ENCODE data around the gene CTTNBP2. TPM values are rescaled to one million over a fixed set of nuclear protein-coding genes. Genes with fewer than 3 reads are reported as not detected.

CTTNBP2 gene
- total RNA-seq, 1 donor from 2014 or later: 3.9 TPM

GRCh38 chr7:117871401-117871777 lies 1.9 kb downstream of the CTTNBP2 start:
- no peak for DNase-seq (ENCODE audit: extremely low read depth, low read depth, low spot score)

DNA sequence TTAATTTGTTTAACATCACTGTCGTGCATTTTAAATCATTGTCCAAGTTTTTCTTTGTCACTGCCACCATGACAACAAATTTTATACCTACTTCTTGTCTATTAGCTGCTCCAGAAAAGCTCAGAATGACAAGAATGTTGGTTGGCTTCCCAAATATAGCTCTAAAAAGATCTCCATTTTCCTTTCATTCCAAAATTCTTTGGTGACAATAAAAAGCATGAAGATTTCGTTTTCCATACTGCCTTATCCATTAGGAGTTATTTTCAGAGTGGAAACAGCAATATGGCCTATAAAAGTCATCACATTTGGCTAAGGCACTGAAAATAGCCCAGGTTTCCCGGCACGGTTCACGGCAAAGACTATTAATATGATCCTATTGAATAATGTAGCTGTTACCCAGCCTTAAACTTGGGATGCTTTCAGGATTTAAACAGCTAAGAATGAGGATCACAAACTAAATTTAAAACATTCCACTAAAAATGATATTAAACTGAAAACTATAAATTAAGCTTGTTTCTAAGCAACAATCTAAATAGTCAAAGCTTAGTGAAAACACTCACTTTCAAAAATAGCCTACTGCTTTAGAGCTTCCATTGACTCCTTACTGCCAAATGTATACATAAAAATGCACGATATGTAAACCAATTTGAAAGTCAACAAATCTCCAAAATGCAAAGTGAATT lies 2.7 kb downstream of the CTTNBP2 start:
- DNase-seq (ENCODE audit: extremely low read depth, low read depth, low spot score): no peak

DNA sequence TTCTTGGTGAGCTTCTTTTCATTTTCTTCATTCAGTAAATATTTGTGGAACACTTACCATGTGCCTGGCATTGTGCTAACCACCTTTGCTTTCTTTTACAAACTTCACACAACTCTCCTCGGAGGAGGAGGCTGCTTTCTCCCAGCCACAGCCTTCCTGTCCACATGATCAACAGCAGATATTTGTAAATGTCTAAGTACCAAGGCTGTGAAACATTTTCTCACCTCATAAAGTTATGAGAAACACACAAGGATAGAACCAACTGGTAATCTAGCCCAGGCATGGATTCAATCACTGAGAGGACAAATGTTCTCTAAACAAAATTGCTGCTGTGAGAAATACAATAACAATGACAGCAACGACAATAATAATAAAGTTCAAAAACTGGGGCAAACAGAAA lies 3.9 kb downstream of the CTTNBP2 start:
- DNase-seq (ENCODE audit: extremely low read depth, low read depth, low spot score): no peak

- DNase-seq (ENCODE audit: extremely low read depth, low read depth, low spot score): no peak
Measured at GRCh38 chr7:117863618-117864017, 9.6 kb downstream of the CTTNBP2 start.

DNA sequence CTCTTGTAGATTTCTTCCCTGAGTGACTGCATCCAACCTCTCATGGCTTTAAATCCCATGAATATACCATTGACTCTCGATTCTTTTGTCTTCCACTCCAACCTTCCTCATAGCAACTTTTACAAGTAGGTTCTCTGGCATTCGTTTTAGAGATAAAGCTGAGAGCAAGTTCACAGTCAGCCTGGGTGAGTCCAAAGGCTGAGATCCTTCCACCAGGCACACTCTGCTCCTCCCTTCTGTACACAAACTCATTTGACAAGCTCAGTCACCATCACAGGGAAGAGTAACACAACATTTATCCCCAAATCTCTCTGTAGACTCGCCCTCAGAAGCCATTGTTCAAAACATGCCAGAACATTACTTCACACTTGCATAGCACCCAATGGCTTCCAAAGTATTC lies 10.9 kb downstream of the CTTNBP2 start:
- no peak for DNase-seq (ENCODE audit: extremely low read depth, low read depth, low spot score)

DNA sequence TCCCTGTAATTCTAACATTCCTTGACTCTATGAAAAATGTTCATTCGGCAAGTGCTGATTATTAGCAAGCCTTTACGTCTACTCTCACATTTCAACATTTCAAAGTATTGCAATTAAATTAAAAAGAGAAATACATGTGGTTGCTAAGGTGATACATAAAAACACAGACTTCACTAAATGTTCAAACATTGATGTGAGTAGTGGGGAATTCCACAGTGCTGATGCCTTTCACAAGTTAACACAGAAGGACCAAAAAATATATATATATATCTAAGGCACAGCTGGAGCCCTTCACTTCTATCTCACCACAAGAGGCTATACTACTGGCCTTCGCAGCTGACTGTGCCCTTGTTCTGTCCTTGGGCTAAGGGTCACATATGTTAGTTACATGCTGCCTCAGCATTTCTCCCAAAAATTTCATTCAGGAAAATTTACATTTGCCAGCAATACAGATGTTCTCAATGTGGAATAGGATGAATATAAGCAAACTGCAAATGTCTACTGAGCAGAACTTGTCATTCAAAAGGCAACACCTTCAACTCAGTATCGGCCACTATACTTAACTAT lies 13.9 kb downstream of the CTTNBP2 start:
- no peak for DNase-seq (ENCODE audit: extremely low read depth, low read depth, low spot score)

GRCh38 chr7:117858712-117859111 lies 14.5 kb downstream of the CTTNBP2 start:
- DNase-seq (ENCODE audit: extremely low read depth, low read depth, low spot score): no peak

- no peak for DNase-seq (ENCODE audit: extremely low read depth, low read depth, low spot score)
Measured at GRCh38 chr7:117857718-117858117, 15.5 kb downstream of the CTTNBP2 start.

GRCh38 chr7:117856196-117856595 lies 17.0 kb downstream of the CTTNBP2 start:
- DNase-seq (ENCODE audit: extremely low read depth, low read depth, low spot score): no peak

DNA sequence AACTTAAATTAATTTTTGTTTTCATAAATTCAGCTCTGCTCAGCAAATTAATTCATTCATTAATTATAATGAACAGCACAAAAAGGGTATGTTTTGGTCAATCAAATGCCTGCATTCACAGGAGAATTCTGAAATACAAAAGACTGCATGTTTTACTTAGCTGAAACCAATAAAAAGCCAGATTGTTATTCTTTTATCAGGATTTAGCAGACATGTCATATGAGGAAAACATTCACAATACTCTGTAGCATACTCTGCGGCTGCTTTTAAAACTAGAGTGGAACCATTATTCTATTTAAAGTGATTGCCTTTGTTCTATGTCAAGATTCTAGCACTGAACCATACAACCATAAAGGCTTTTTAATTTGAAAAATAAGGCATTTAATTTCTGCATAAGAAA lies 19.1 kb downstream of the CTTNBP2 start:
- DNase-seq (ENCODE audit: extremely low read depth, low read depth, low spot score): no peak

GRCh38 chr7:117848941-117849340 lies 24.3 kb downstream of the CTTNBP2 start:
- DNase-seq (ENCODE audit: extremely low read depth, low read depth, low spot score): no peak

DNA sequence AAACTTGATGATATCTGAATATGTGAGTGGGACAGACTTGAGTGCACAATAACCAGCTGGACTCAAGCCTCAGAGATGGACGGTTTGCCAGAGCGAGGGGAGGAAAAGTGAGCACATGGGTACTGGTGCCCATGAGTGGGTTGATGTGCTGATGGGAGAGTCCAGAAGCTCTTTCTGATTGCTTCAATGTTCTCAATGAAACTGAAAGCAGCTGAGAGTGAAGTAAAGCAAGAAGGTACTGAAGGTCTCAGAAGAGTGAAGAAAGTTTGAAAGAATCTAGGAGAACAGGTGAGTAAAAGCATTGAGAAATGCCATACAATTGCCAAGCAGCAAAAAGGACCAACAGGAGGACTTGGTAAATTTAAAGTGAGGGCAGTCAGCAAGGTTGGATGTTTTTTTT lies 28.6 kb downstream of the CTTNBP2 start:
- no peak for DNase-seq (ENCODE audit: extremely low read depth, low read depth, low spot score)

GRCh38 chr7:117841611-117842010 lies 31.6 kb downstream of the CTTNBP2 start:
- DNase-seq (ENCODE audit: extremely low read depth, low read depth, low spot score): no peak

DNA sequence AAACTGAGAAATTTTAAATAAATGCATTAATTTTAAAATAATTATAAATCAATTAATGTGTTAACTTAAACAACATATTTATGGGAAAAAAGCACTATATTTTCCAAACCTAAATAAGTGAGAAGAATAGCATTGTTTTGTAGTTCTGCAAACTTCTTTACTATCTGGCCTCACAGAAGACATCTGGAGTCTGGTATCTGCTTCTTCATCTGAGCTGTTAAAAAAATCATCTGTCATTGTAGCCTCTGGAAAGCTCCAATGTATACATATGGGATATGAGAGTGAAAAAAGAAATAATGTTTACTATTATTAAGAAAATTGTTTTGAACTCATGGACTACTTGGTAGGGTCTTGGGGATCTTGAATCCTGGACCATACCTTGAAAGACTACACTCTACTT lies 32.2 kb downstream of the CTTNBP2 start:
- no peak for DNase-seq (ENCODE audit: extremely low read depth, low read depth, low spot score)

- DNase-seq (ENCODE audit: extremely low read depth, low read depth, low spot score): no peak
Measured at GRCh38 chr7:117839507-117839906, 33.7 kb downstream of the CTTNBP2 start.

- no peak for DNase-seq (ENCODE audit: extremely low read depth, low read depth, low spot score)
Measured at GRCh38 chr7:117837841-117838240, 35.4 kb downstream of the CTTNBP2 start.

GRCh38 chr7:117835016-117835664 lies 38.1 kb downstream of the CTTNBP2 start:
- no peak for DNase-seq (ENCODE audit: extremely low read depth, low read depth, low spot score)

DNA sequence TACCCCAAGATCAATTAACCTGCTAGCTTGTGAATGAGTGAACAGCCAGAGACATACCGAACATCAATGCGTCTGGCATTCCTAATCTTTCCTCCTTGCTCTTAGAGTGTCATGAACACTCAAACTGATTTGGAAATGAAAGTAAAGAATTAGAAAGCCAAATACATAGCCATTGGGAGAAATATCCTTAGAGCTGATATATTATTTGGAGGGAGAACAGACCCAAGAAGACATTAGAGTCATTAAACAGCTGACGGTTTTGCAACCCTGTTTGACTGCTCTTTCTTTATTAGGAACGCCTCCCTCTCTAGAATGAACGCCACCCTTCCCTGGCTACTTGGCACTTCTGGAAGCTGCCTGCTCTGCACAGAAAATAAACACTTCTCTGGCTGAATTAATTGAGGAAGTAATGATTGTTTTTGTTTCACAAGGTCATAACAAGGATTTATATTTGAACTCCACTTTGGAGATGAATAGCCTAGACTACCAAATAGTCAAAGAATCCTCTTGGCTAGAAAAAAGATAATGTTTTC lies 42.8 kb downstream of the CTTNBP2 start:
- DNase-seq (ENCODE audit: extremely low read depth, low read depth, low spot score): no peak

DNA sequence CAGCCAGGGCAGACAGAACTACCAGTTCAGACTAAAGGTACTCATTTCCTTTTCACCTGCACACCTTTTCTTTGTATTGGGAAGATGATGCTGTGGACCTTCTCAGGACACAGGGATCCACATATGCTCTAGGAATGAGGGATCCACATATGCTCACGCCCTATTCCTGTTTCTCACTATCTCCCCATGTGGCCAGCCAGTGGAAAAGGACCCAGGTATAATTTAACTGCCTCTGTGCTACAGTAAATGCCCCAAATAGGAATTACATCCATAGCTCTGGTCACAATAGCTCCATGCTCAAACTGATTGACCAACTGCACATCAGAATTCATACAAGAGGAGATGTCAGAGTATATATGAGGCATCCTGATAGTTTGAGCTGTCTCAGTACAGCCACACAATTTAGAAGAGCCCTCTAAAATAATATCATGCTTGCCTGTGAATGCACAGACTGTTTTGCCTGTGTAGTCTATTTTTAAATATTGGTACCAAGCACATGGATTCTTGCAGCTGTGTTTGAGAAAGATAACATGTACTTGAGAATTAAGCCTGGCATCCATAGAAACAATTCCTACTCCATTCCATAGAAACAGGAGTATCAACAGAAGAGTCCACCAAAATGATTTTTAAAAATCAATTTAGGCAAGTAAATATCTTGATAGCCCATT lies 43.7 kb downstream of the CTTNBP2 start:
- DNase-seq (ENCODE audit: extremely low read depth, low read depth, low spot score): no peak

- no peak for DNase-seq (ENCODE audit: extremely low read depth, low read depth, low spot score)
Measured at GRCh38 chr7:117828825-117829224, 44.4 kb downstream of the CTTNBP2 start.

DNA sequence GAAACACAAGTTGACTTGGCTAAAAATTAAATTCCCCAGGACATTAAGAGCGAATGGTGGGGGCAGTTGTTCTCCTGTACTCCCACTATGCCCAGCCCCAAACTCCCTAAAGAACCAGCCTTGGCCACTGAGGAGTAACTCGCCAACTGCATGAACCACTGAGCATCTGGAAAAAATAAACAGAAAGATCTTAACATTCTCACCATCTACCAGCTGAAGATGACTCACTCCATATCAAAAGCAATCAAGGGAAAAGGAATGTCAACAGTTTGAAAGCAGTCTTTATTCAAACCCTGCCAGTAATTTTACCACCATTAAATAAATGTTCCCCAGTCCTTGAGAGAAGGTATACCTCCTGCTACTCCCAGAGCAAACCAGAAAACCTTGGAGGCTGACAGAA lies 45.4 kb downstream of the CTTNBP2 start:
- no peak for DNase-seq (ENCODE audit: extremely low read depth, low read depth, low spot score)

DNA sequence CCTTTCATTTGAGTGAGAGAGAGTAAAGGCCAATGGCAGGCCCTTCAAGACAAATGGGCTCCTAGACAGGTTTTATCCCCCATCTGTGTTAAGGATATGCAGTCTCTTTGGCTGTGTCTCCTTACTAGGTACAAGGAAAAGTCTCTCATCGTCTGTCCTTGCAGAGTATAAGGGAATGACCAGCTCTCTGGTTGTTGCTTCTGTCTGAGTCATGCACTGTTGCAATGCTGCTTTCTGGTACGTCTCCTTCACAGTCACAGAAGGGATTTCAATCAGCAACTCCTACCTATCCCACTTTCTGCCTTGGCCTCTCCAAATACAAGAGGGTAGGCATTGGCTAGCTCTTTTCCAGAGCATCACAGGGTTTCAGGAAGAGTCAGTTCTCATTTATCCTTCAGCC lies 48.1 kb downstream of the CTTNBP2 start:
- DNase-seq (ENCODE audit: extremely low read depth, low read depth, low spot score): no peak
